Neuronal stem cell (in vitro differentiated cells): Measurements from ENCODE around the gene SH3BGR.

Source experiments
- DNase-seq: peaks from one replicate; pipeline ENCODE4 v3.0.0-alpha.2; 2013; ENCODE audit warnings: low spot score
- H2AFZ ChIP-seq: one replicate; pipeline ENCODE4 v1.6.1; 2013; ENCODE audit warnings: mild to moderate bottlenecking, low read length, inconsistent platforms
- H2AK5ac ChIP-seq: 2 replicates; pipeline ENCODE4 v1.6.1; 2013; ENCODE audit warnings: low read depth, mild to moderate bottlenecking, inconsistent platforms, low read length, moderate library complexity, mixed read lengths
- H2BK120ac ChIP-seq: 2 replicates; pipeline ENCODE4 v1.6.1; 2013; ENCODE audit warnings: low read depth, mild to moderate bottlenecking, inconsistent platforms, low read length, moderate library complexity, mixed read lengths
- H2BK12ac ChIP-seq: one replicate; pipeline ENCODE4 v1.6.1; 2013; ENCODE audit warnings: low read length, inconsistent platforms
- H2BK15ac ChIP-seq: 2 replicates; pipeline ENCODE4 v1.6.1; 2013; ENCODE audit warnings: mild to moderate bottlenecking, low read length, inconsistent platforms, mixed read lengths
- H2BK5ac ChIP-seq: one replicate; pipeline ENCODE4 v1.6.1; 2013; ENCODE audit warnings: inconsistent platforms, mild to moderate bottlenecking, low read length, moderate library complexity
- H3K14ac ChIP-seq: one replicate; pipeline ENCODE4 v1.6.1; 2013; ENCODE audit warnings: low read length, inconsistent platforms
- H3K18ac ChIP-seq: 2 replicates; pipeline ENCODE4 v1.6.1; 2013; ENCODE audit warnings: low read length, inconsistent platforms
- H3K23ac ChIP-seq: 2 replicates; pipeline ENCODE4 v1.6.1; 2013; ENCODE audit warnings: low read depth, mild to moderate bottlenecking, mixed read lengths, low read length, inconsistent platforms; ENCODE audit not compliant: poor library complexity
- H3K27ac ChIP-seq: replicated peaks from 3 replicates; pipeline ENCODE4 v1.5.1; 2013; ENCODE audit warnings: low read length, inconsistent platforms
- H3K27me3 ChIP-seq, 3 experiments: 2 replicates each; pipeline ENCODE4 v1.6.1; 2013; ENCODE audit warnings: low read length in 3 of 3, mild to moderate bottlenecking in 2 of 3, inconsistent platforms in 1 of 3, low read depth in 1 of 3, mixed read lengths in 1 of 3, moderate library complexity in 1 of 3; ENCODE audit not compliant: control insufficient read depth in 3 of 3, insufficient read depth in 3 of 3
- H3K36me3 ChIP-seq, 2 donors: replicated peaks in 1 of 2; 2 replicates each; pipeline ENCODE4 v1.6.1; 2013; ENCODE audit warnings: low read length in 2 of 2; ENCODE audit not compliant: control insufficient read depth in 2 of 2, insufficient read depth in 2 of 2
- H3K4ac ChIP-seq: 2 replicates; pipeline ENCODE4 v1.6.1; 2013; ENCODE audit warnings: inconsistent platforms, mild to moderate bottlenecking, low read length, moderate library complexity
- H3K4me1 ChIP-seq, 2 donors: 1 replicate in 1 of 2; 2 replicates in 1 of 2; pipeline ENCODE4 v1.6.1; 2013; ENCODE audit warnings: low read length in 2 of 2, low read depth in 1 of 2; ENCODE audit not compliant: control insufficient read depth in 2 of 2, insufficient read depth in 1 of 2
- H3K4me2 ChIP-seq: one replicate; pipeline ENCODE4 v1.6.1; 2013; ENCODE audit warnings: mild to moderate bottlenecking, low read length, inconsistent platforms; ENCODE audit not compliant: insufficient read depth, poor library complexity, severe bottlenecking
- H3K4me3 ChIP-seq, 2 donors: 2 replicates each; pipeline ENCODE4 v1.5.1; 2013; ENCODE audit warnings: low read length in 2 of 2, mild to moderate bottlenecking in 2 of 2, inconsistent platforms in 1 of 2, moderate library complexity in 1 of 2
- H3K79me1 ChIP-seq: one replicate; pipeline ENCODE4 v1.6.1; 2013; ENCODE audit warnings: low read depth, mild to moderate bottlenecking, inconsistent platforms, low read length, moderate library complexity
- H3K9ac ChIP-seq: one replicate; pipeline ENCODE4 v1.6.1; 2013; ENCODE audit warnings: mild to moderate bottlenecking, low read depth, low read length, inconsistent platforms; ENCODE audit not compliant: poor library complexity
- H3K9me3 ChIP-seq, 2 donors: replicated peaks in 1 of 2; 2 replicates each; pipeline versions ENCODE3 to v1.6.1; 2013; ENCODE audit warnings: low read length in 2 of 2, mild to moderate bottlenecking in 2 of 2, inconsistent platforms in 1 of 2, low read depth in 1 of 2, mixed read lengths in 1 of 2, moderate library complexity in 1 of 2; ENCODE audit not compliant: control insufficient read depth in 2 of 2, insufficient read depth in 1 of 2
- H4K8ac ChIP-seq: one replicate; pipeline ENCODE4 v1.6.1; 2013; ENCODE audit warnings: low read depth, mild to moderate bottlenecking, inconsistent platforms, low read length, moderate library complexity
- H4K91ac ChIP-seq: one replicate; pipeline ENCODE4 v1.6.1; 2013; ENCODE audit warnings: low read length, low read depth, mild to moderate bottlenecking, inconsistent platforms; ENCODE audit not compliant: poor library complexity
- WGBS, 2 donors: extraction: QIAGEN DNeasy Blood & Tissue Kit; methylation state at CpG; one replicate each; pipeline ENCODE4 v1.1.7; 2013; ENCODE audit warnings: missing lambda C conversion rate in 2 of 2, mixed read lengths in 1 of 2; ENCODE audit not compliant: insufficient read length in 2 of 2, insufficient replicate concordance in 1 of 2; ENCODE audit errors: extremely low coverage in 2 of 2; 5-methylcytosine and 5-hydroxymethylcytosine counted together

SH3BGR gene

DNA sequence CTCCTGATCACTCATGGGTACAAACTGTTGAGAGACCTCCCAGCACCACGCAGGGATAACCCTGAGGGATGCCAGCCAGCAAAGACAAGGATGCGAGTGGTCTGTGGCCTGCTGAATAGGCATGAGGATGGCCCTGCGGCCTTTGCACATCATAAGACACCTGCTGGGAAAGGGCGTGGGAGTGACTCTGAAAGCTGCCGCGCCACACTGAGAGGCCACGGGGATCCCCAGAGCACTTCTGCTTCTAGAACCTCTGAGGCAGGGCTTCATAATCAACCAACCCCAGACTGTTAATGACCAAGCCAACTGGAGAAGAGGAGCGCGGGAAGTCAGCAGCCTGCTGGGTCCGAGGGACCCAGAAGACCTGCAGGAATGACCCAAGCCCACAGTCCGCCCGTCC lies 73.8 kb downstream of the SH3BGR start:
- peak overlapping the region; percentile 25 for H2BK120ac ChIP-seq
- no peak overlapping the region for H3K27ac ChIP-seq
- no peak for DNase-seq
- H3K23ac ChIP-seq, result peak overlapping the region; percentile 49
- no peak overlapping the region for H3K4ac ChIP-seq
- H3K4me1 ChIP-seq, result peaks cover 7 to 16% of the 10 kb centered on the region in 2 donors
- no peaks in the 10 kb centered on the region for H3K79me1 ChIP-seq
- no peak overlapping the region for H2BK5ac ChIP-seq
- H2BK15ac ChIP-seq, result no peak overlapping the region
- peak overlapping the region; percentile 23 for H3K14ac ChIP-seq
- no CpG with 5 or more reads among the region's 12 CpGs for WGBS, 2 donors
- H4K91ac ChIP-seq, result no peak overlapping the region
- no peak overlapping the region for H3K4me3 ChIP-seq
- H3K4me2 ChIP-seq, result no peak overlapping the region
- H2AFZ ChIP-seq, result no peak overlapping the region
- H2AK5ac ChIP-seq, result no peak overlapping the region
- H3K9ac ChIP-seq, result no peak overlapping the region
- H4K8ac ChIP-seq, result no peak overlapping the region
- H3K27me3 ChIP-seq, result no peaks in the 10 kb centered on the region
- no peaks in the 10 kb centered on the region for H3K36me3 ChIP-seq
- peak overlapping the region; percentile 44 for H3K18ac ChIP-seq
- H2BK12ac ChIP-seq, result no peak overlapping the region
- H3K9me3 ChIP-seq, result no peaks in the 10 kb centered on the region

DNA sequence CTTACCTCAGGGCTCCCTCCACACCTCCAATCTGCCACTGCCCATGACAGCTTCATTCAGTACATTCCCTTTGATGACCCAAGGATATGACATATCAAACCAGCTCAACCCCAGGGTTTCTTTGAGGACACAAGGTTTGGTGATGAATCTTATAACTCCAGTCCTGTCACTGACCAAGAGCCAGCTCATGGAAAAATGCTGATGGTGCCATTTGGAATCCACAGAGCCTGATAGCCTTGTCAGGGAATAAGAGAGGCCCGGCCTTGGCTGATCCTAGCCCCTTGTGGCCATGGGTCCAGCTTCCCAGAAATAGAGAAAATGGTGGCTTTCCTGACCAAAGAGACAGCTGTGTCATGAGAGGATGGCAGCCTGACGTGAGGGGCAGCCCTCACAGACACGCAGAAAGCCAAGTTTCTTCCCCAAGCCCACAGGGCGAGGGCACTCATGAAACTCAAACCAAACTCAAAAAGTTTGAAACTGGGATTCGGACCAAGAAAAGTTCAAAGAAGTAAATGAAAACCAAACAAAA lies 75.4 kb downstream of the SH3BGR start:
- Histone ChIP-seq H3K18ac (no peak overlapping the region), H2AK5ac (no peak overlapping the region), H3K9ac (no peak overlapping the region), H2BK12ac (no peak overlapping the region), H2BK120ac (no peak overlapping the region), H2BK5ac (no peak overlapping the region), H3K36me3 (no peaks in the 10 kb centered on the region), H3K14ac (no peak overlapping the region), H3K4ac (no peak overlapping the region), H3K27ac (no peak overlapping the region), H4K8ac (no peak overlapping the region), H3K27me3 (no peaks in the 10 kb centered on the region), H3K4me3 (no peak overlapping the region), H3K4me1 (peaks cover 12 to 19% of the 10 kb centered on the region in 2 donors), H3K23ac (no peak overlapping the region), H3K4me2 (no peak overlapping the region), H2AFZ (no peak overlapping the region), H2BK15ac (no peak overlapping the region), H3K79me1 (no peaks in the 10 kb centered on the region), H4K91ac (no peak overlapping the region), H3K9me3 (no peaks in the 10 kb centered on the region)
- DNase-seq, result no peak
- no CpG with 5 or more reads among the region's 5 CpGs for WGBS, 2 donors

- Histone ChIP-seq H3K36me3 (no peaks in the 10 kb centered on the region), H3K14ac (no peak overlapping the region), H2BK12ac (no peak overlapping the region), H3K27ac (peak overlapping the region; percentile 19), H2BK15ac (no peak overlapping the region), H3K23ac (no peak overlapping the region), H3K9me3 (no peaks in the 10 kb centered on the region), H3K9ac (no peak overlapping the region), H2AK5ac (no peak overlapping the region), H4K8ac (no peak overlapping the region), H4K91ac (no peak overlapping the region), H3K4me1 (peaks cover 12 to 19% of the 10 kb centered on the region in 2 donors), H3K18ac (peak overlapping the region; percentile 11), H3K27me3 (no peaks in the 10 kb centered on the region), H3K4me3 (no peak overlapping the region), H3K4ac (no peak overlapping the region), H3K4me2 (no peak overlapping the region), H2BK120ac (no peak overlapping the region), H2AFZ (peak overlapping the region; percentile 27), H2BK5ac (no peak overlapping the region), H3K79me1 (no peaks in the 10 kb centered on the region)
- WGBS, 2 donors, result no CpG with 5 or more reads among the region's 8 CpGs
- no peak for DNase-seq
Observed at GRCh38 chr21:39527664-39528381, 76.1 kb downstream of the SH3BGR start.

- no peaks in the 10 kb centered on the region for H3K79me1 ChIP-seq
- no peak overlapping the region for H2AK5ac ChIP-seq
- peaks cover 12 to 18% of the 10 kb centered on the region in 2 donors for H3K4me1 ChIP-seq
- H4K91ac ChIP-seq, result no peak overlapping the region
- H3K23ac ChIP-seq, result no peak overlapping the region
- H4K8ac ChIP-seq, result no peak overlapping the region
- H3K4ac ChIP-seq, result no peak overlapping the region
- no peak overlapping the region for H2BK120ac ChIP-seq
- H3K27me3 ChIP-seq, result no peaks in the 10 kb centered on the region
- H3K27ac ChIP-seq, result no peak overlapping the region
- DNase-seq, result no peak
- H2AFZ ChIP-seq, result no peak overlapping the region
- no peak overlapping the region for H3K4me2 ChIP-seq
- H3K18ac ChIP-seq, result no peak overlapping the region
- no peak overlapping the region for H3K14ac ChIP-seq
- H3K36me3 ChIP-seq, result no peaks in the 10 kb centered on the region
- H3K4me3 ChIP-seq, result no peak overlapping the region
- no peak overlapping the region for H2BK5ac ChIP-seq
- no peaks in the 10 kb centered on the region for H3K9me3 ChIP-seq
- WGBS, 2 donors, result no CpG with 5 or more reads among the region's 4 CpGs
- H3K9ac ChIP-seq, result no peak overlapping the region
- H2BK15ac ChIP-seq, result no peak overlapping the region
- no peak overlapping the region for H2BK12ac ChIP-seq
Observed at GRCh38 chr21:39529026-39529425, 77.3 kb downstream of the SH3BGR start.
